Limb (tissue), 2 donors: Measurements from ENCODE around the gene NCOR2.
"Not testable (repeated sequence)": the region's sequence is repeated elsewhere in the genome, so short reads cannot be mapped to it uniquely, and the experiment has no call there.

Experiments
- DNase-seq, 2 donors: peaks; one replicate each; pipeline ENCODE4 v3.0.0-alpha.2; 2016; ENCODE audit errors: extremely low spot score in 2 of 2

The NCOR2 gene

GRCh38 chr12:124601706-124602105 lies 34.3 kb upstream of the NCOR2 start:
- DNase-seq: no peak

- DNase-seq: no peak
Observed at GRCh38 chr12:124599074-124599999, 31.9 kb upstream of the NCOR2 start.

DNA sequence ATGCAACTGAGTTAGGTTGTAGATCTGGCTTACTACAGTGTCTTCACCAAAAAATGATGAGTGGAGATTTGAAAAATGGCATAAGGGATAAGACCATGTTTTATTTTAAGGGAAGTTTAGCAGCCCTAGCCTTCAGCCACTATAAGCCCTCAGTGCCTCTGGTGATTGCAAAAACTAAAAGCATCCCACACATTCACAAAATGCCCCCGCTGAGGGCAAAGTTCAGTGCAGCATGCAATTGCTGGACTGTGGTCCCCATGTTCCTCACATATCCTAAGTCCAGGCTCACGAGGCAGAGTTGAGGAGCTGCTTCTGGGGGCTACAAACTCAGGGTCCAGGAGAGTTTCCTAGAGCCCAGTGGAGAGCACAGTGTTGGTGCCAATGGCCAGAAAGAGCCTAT lies 29.6 kb upstream of the NCOR2 start:
- no peak for DNase-seq

GRCh38 chr12:124595444-124595843 lies 28.0 kb upstream of the NCOR2 start:
- DNase-seq: no peak

- no peak for DNase-seq
Observed at GRCh38 chr12:124594851-124595250, 27.4 kb upstream of the NCOR2 start.

- DNase-seq: no peak
Observed at GRCh38 chr12:124593851-124594401, 26.5 kb upstream of the NCOR2 start.

DNA sequence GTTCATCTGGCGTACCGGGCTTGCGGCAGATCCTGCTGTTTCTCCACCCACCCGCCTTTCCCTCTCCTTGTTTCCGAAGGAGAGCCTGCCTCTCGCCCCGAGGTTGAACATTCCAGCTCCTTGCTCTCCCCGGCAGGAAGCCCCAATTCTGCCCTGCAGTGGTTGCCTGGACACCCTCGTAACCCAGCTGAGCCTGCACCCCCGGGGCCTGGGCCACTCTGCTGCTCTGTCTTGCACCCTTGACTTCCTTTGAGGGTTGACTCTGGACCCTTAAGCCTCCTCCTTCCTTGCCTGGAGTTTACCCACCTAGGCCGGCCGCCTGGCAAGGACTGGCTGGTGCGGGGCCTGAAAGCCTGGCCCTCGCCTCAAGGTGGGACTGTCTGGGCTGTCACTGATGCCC lies 25.8 kb upstream of the NCOR2 start:
- no peak for DNase-seq

DNA sequence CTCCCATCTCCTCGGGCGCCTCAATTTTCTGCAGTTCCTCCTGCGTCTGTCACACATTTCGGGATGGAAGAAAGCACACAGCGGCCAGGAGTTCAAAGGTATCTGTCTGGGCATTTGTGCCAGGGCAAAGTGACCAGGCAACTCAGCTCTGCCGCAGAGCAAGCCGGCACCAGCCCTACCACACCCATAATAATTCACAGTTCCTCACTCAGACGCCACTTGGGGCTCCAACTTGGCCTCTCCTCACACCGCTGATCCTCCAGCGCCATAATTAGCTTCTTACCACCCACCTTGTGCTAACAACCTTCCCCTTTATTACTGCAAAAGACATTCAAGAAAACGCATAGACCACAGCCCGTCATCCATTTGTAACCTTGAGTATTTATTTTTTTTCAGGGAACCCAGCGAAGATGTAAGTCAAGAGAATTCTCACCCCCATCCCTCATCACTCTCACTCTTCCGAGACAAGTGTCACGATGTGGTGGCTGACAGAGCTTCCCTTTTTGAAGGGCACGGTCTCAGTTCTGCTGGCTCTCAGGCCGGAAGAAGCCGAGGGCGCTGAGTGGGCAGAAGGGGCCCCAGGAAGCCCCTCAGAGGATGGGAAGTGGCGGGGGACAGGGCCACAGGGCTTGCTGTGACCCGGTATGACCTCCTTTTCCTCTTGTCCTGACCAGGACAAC lies 25.2 kb upstream of the NCOR2 start:
- no peak for DNase-seq

DNA sequence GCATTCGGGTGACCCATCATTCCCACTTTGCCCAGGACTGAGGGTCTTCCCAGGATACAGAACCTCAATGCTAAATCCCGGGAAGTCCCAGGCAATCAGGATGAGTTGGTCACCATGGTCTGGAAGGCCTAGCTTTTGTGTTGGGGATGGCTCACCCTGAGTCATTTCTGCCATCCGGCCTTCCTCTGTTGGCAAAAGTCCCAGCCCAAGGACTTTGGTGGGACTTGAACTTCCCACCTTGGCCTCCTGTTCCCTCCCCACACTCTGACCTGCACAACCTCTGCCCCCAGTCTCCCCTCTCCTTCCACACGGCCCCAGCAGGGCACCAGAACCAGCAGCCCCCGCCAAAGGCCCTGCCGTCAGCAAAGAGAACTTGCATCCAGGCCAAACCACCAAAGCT lies 24.6 kb upstream of the NCOR2 start:
- DNase-seq: no peak

GRCh38 chr12:124590447-124590846 lies 23.0 kb upstream of the NCOR2 start:
- no peak for DNase-seq

DNA sequence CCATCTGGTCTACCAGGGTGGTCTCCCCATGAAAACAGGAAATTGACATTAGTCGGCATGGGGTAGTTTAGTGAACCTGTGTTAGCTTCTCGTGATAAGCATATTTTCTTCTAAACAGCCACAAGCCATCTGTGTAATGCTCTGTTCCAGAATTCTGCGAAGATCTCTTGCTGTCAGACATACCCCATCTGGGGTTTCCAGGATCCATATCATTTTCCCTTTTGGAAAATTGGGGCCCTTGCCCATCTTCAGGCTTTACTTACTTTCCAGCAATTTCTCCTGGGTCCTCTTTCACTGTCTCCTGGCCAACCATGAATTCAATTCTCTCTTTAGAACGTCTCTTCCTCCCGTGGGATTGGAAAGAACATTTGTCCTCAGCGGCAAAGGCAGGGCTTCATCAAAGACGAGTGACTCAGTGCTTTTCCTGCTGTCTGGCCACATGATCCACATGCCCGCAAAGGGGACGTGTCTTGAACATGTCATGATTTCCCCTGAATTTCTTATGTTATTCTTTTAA lies 21.4 kb upstream of the NCOR2 start:
- no peak for DNase-seq

- no peak for DNase-seq
Observed at GRCh38 chr12:124588018-124588634, 20.7 kb upstream of the NCOR2 start.

GRCh38 chr12:124586756-124587155 lies 19.3 kb upstream of the NCOR2 start:
- DNase-seq: no peak

DNA sequence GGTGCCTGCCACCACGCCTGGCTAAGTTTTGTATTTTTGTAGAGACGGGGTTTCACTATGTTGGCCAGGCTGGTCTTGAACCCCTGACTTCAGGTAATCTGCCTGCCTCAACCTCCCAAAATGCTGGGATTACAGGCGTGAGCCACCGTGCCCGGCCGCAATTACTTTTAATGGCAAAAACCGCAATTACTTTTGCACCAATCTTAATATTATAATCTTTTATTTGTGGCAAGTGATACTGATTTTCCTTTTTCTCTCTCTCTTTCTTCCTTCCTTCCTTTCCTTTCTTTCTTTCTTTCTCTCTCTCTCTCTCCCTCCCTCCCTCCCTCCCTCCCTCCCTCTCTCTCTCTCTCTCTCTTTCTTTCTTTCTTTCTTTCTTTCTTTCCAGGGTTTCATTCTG lies 17.1 kb upstream of the NCOR2 start:
- DNase-seq: not testable (repeated sequence)

- DNase-seq: no peak
Observed at GRCh38 chr12:124583854-124584253, 16.4 kb upstream of the NCOR2 start.

DNA sequence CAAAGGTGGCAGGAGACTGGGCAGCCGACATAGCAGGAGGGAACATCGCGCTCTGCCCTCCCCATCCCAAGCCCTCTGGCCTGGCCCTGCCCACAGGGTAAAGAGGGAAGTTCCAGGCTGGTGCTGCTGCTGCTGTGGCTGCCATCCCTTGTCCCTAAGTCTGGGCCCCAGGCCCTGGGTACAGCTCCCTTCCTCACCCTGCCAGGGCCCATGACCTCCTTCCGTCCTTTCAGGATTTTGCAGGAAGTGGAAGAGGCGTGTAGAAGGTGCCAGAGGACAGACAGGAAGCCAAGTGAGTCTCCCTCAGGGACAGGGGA lies 14.7 kb upstream of the NCOR2 start:
- DNase-seq: no peak

DNA sequence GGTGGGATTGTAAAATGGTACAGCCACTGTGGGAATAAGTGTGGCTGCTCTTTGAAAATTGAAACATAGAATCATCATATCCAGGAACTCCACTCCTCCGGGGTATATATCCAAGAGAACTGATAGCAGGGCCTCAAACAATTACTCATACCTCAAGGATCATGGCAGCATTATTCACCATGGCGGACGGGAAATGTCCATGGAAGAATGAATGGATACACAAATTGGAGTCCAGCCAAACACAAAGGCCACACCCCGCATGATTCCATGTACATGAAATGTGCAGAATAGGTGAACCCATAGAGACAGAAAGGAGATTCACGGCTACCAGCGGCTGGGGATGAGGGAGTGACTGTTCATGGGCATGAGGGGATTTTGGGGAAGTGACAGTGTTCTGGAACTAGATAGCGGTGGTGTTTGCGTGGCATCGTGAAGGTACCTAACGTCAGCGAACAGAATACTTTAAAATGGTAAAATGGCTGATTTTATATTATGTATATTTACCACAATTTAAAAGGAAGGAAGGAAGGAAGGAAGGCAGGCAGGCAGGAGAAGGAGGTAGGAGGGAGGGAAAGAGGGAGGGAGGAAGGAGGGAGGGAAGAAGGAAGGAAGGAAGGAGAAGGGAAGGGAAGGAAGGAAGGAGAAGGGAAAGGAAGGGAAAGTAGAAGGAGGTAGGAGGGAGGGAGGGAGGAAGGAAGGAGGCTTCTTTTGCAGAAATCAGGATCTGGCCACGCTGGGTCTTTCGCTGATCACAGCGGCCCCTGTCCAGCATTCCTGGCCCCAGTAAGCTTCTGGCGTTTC lies 14.1 kb upstream of the NCOR2 start:
- no peak for DNase-seq

DNA sequence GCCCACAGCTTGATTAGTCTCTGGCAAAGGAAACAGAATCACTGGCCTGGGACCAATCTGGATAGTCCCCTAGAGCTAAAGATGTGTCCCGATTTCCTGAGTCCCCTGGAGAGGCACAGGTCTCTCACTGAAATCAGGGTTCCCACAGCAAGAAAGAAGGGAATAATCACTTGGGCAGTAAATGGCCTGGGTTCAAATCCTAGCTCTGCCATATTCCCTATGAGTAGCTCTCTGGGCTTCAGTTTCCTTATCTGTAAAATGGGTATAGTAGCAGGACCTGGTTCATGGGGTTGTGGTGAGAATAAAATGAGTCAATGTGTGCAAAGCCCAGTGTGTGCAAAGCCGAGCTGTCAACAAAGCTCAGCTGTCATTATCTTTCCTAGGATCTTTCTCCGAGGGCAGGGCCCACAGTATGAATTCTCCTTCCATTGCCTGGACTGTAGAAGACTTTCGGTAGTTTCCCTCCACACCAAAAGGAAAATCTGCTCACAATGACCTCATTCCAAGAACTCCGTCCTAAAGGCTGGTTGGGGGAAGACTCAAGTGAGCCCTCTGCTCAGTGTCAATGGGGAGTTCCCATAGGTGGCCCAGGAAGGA lies 12.6 kb upstream of the NCOR2 start:
- no peak for DNase-seq

- no peak for DNase-seq
Observed at GRCh38 chr12:124578854-124579253, 11.4 kb upstream of the NCOR2 start.

DNA sequence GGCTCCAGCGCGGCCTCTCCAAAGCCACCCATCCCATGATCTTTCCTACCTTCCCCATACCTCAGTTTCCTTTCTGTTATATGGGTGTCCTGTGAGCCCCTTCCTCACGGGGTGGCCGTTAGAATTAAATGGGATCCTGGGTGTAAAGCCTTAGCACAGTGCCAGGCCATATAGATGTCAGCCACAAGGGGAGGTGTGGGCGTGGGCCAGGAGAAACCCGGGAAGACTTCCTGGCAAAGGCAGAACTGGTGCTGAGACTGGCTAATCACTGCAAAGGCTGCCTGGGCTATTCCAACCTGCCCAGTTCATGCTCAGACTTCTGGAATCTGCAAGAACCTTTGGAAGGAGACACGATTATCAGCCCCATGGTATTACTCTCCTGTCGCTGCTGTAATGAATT lies 11.0 kb upstream of the NCOR2 start:
- no peak for DNase-seq

DNA sequence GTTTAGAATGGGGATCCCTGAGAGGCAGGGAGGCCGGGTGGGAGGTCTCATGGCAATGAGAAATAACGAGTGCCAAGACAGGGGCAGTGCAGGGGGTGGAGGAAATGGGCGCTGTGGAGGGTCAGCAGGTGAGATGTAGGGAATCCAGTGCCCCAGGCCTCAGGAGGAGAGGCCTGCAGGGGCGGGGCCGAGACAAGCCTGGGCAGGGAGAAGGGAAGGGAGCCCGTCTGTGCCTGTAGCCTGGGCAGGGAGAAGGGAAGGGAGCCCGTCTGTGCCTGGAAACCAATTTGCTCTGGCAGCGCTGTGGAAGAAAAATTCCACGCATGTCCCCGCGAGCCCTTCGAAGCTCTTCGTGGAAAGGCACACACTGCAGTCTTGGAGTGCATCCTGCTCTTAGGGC lies 10.6 kb upstream of the NCOR2 start:
- DNase-seq: no peak
